ENCODE data around the gene SUGCT. TPM values are rescaled to one million over a fixed set of nuclear protein-coding genes. Genes with fewer than 3 reads are reported as not detected.

Gene SUGCT
- total and polyA plus RNA-seq, 2 of the 8 experiments (the other 6 are each of a cell fraction or from before 2014, with no cell fraction given): 2.8 to 5.4 TPM

- Histone ChIP-seq H2BK120ac (replicated peaks; ENCODE audit: low read depth, low read length) (no peak overlapping the region), H4K8ac (ENCODE audit: extremely low read depth, insufficient read depth, low read length) (no peak overlapping the region), H3K4ac (replicated peaks; ENCODE audit: insufficient read length, low read depth, low read length) (no peak overlapping the region), H3K4me1 (replicated peaks in 1 of 4; ENCODE audit: control insufficient read depth in 3 of 4, insufficient read depth in 4 of 4, low read length in 3 of 4) (no peaks in the 10 kb centered on the region), H4K20me1 (replicated peaks in 1 of 2; ENCODE audit: control insufficient read depth in 1 of 2, insufficient read depth in 2 of 2, low read length in 2 of 2) (no peaks in the 10 kb centered on the region), H2AFZ (ENCODE audit: low read length) (no peak overlapping the region), H3K23me2 (ENCODE audit: low read depth, low read length) (no peaks in the 10 kb centered on the region), H4K5ac (ENCODE audit: insufficient read length, low read depth, low read length) (no peak overlapping the region), H3K27me3 (replicated peaks in 1 of 4; ENCODE audit: control insufficient read depth in 3 of 4, extremely low read depth in 1 of 4, insufficient read depth in 3 of 4, low read length in 3 of 4) (no peaks in the 10 kb centered on the region), H2BK20ac (ENCODE audit: low read length) (no peak overlapping the region), H3K9me3 (ENCODE audit: insufficient read depth in 2 of 2, low read depth in 1 of 2, low read length in 1 of 2) (no peaks in the 10 kb centered on the region), H4K91ac (replicated peaks; ENCODE audit: insufficient read length, low read length) (no peak overlapping the region), H3K56ac (replicated peaks; ENCODE audit: insufficient read length, low read depth, low read length) (no peak overlapping the region), H3K4me3 (ENCODE audit: extremely low read depth in 1 of 4, insufficient read depth in 2 of 4, low read depth in 3 of 4, low read length in 4 of 4) (no peak overlapping the region), H3K4me2 (ENCODE audit: insufficient read depth in 1 of 2, low read depth in 2 of 2, low read length in 2 of 2) (no peak overlapping the region), H3K27ac (ENCODE audit: low read depth, low read length) (no peak overlapping the region), H2BK12ac (ENCODE audit: low read depth, low read length) (no peak overlapping the region), H3K36me3 (ENCODE audit: control insufficient read depth in 2 of 4, insufficient read depth in 4 of 4, low read length in 3 of 4) (no peaks in the 10 kb centered on the region), H2BK5ac (ENCODE audit: low read depth, low read length) (no peak overlapping the region), H3K23ac (ENCODE audit: insufficient read length) (no peak overlapping the region), H3K18ac (ENCODE audit: extremely low read depth, low read length) (no peak overlapping the region), H3K79me2 (ENCODE audit: control insufficient read depth in 1 of 2, insufficient read depth in 2 of 2, low read length in 2 of 2) (no peaks in the 10 kb centered on the region), H2BK15ac (ENCODE audit: low read length) (no peak overlapping the region), H3K14ac (ENCODE audit: insufficient read length) (no peak overlapping the region), H3K79me1 (ENCODE audit: low read depth, low read length) (no peaks in the 10 kb centered on the region), H3K9ac (replicated peaks in 1 of 4; ENCODE audit: extremely low read depth in 1 of 4, low read depth in 3 of 4, low read length in 3 of 4) (no peak overlapping the region), H2AK5ac (ENCODE audit: low read depth, low read length) (no peak overlapping the region)
- 92% methylated on average over 5 of the region's 5 CpGs; no CpG with 5 or more reads in 1 of the 2 experiments for WGBS, 2 experiments (ENCODE audit: extremely low coverage in 1 of 2, insufficient coverage in 1 of 2, insufficient read length in 1 of 2, insufficient replicate concordance in 2 of 2, low coverage in 1 of 2, low lambda C conversion rate in 2 of 2, missing lambda C conversion rate in 1 of 2)
- DNase-seq (ENCODE audit: low read depth in 1 of 2, low spot score in 2 of 2): no peak
- ChIA-PET POLR2A (ENCODE audit: partially characterized antibody) (no interaction called here), CTCF (ENCODE audit: partially characterized antibody) (interaction anchor here (1.2 kb wide), 1 partner anchor 25 kb away, joined by 3 read pairs; no protein-coding TSS in a partner anchor)
- FAIRE-seq: no peak
- TF ChIP-seq RAD21 (IDR thresholded peaks at IDR 0.05 in 1 of 2, conservative IDR thresholded peaks at IDR 0.05 in 1 of 2; ENCODE audit: low read depth in 2 of 2, low read length in 2 of 2) (no peak), EZH2 (IDR thresholded peaks at IDR 0.05; ENCODE audit: low read depth, low read length, severe bottlenecking) (no peak), TCF12 (IDR thresholded peaks at IDR 0.05; ENCODE audit: low read depth, low read length) (no peak), E2F6 (IDR thresholded peaks at IDR 0.05) (no peak), CBX8 (IDR thresholded peaks at IDR 0.05; ENCODE audit: borderline replicate concordance, low read depth, low read length) (no peak), RNF2 (IDR thresholded peaks at IDR 0.05; ENCODE audit: borderline replicate concordance, low read depth, low read length, missing control alignments, poor library complexity, severe bottlenecking) (no peak), TEAD4 (IDR thresholded peaks at IDR 0.05; ENCODE audit: low read depth, low read length) (no peak), PHF8 (conservative IDR thresholded peaks at IDR 0.05; ENCODE audit: low read depth, low read length) (no peak)
Observed at GRCh38 chr7:40629891-40630290, 495.1 kb downstream of the SUGCT start.
